HEK293 (cell line): ENCODE results near the gene CRIM1.

Experiments
- CTCF ChIA-PET: fragments of 350-600 bp; formaldehyde crosslinking; extraction: SDS; loops from one replicate; lab custom pipeline; 2021; ENCODE audit warnings: antibody characterized with exemption; lab: Yijun Ruan, JAX
- POLR2A ChIA-PET: fragments of 300-600 bp; formaldehyde crosslinking; extraction: SDS; loops from one replicate; lab custom pipeline; 2020; ENCODE audit warnings: antibody characterized with exemption, inconsistent platforms; lab: Yijun Ruan, JAX
- H3K27ac ChIP-seq: fragments of 200-500 bp; sonication (Bioruptor generic); 2 replicates; pipeline ENCODE4 v1.5.1; 2014; ENCODE audit warnings: low read depth, low read length, control low read depth, inconsistent platforms; ENCODE audit errors: extremely low read depth
- H3K36me3 ChIP-seq, 2 experiments: fragments of 200-500 bp in 1 of 2; sonication (Bioruptor generic) in 1 of 2; 1 replicate in 1 of 2; 2 replicates in 1 of 2; pipeline ENCODE4 v1.5.1; 2014 to 2017; ENCODE audit warnings: inconsistent platforms in 2 of 2, low read length in 2 of 2; ENCODE audit not compliant: control insufficient read depth in 2 of 2, insufficient read depth in 1 of 2
- H3K4me1 ChIP-seq: fragments of 200-500 bp; sonication (Bioruptor generic); 2 replicates; pipeline ENCODE4 v1.5.1; 2014; ENCODE audit warnings: mild to moderate bottlenecking, low read length, inconsistent platforms; ENCODE audit not compliant: control insufficient read depth, insufficient read depth
- H3K4me3 ChIP-seq: 2 replicates; pipeline ENCODE4 v1.5.1; 2011; ENCODE audit warnings: low read depth, mild to moderate bottlenecking, control low read depth, low read length, moderate library complexity
- H3K9me3 ChIP-seq: fragments of 200-500 bp; sonication (Bioruptor generic); 2 replicates; pipeline ENCODE4 v1.5.1; 2014; ENCODE audit warnings: low read depth, low read length, inconsistent platforms; ENCODE audit not compliant: control insufficient read depth, insufficient read depth
- GLIS1 ChIP-seq: fragments of 450-650 bp; formaldehyde crosslinking; IDR thresholded peaks from 2 replicates; pipeline ENCODE4 v1.5.1; 2016; ENCODE audit warnings: missing biosample characterization, missing genetic modification characterization
- OSR2 ChIP-seq: fragments of 450-650 bp; formaldehyde crosslinking; IDR thresholded peaks from 2 replicates; pipeline ENCODE4 v1.5.1; 2016; ENCODE audit warnings: missing biosample characterization, missing genetic modification characterization
- RBAK ChIP-seq: fragments of 450-650 bp; formaldehyde crosslinking; IDR thresholded peaks from 2 replicates; pipeline ENCODE4 v1.5.1; 2016; ENCODE audit warnings: missing biosample characterization, missing genetic modification characterization
- SP2 ChIP-seq: fragments of 450-650 bp; formaldehyde crosslinking; IDR thresholded peaks from 2 replicates; pipeline ENCODE4 v1.5.1; 2016; ENCODE audit warnings: missing biosample characterization, missing genetic modification characterization
- SP7 ChIP-seq: fragments of 450-650 bp; formaldehyde crosslinking; IDR thresholded peaks from 2 replicates; pipeline ENCODE4 v1.5.1; 2016; ENCODE audit warnings: missing biosample characterization, missing genetic modification characterization
- TRIM28 ChIP-seq: IDR thresholded peaks from 2 replicates; pipeline ENCODE4 v1.6.1; 2011; ENCODE audit warnings: low read length, control low read depth, borderline replicate concordance
- WT1 ChIP-seq: fragments of 450-650 bp; formaldehyde crosslinking; IDR thresholded peaks from 2 replicates; pipeline ENCODE4 v1.5.1; 2016; ENCODE audit warnings: missing biosample characterization, missing genetic modification characterization
- YY1 ChIP-seq: fragments of 450-650 bp; formaldehyde crosslinking; IDR thresholded peaks from 2 replicates; pipeline ENCODE4 v1.5.1; 2018; ENCODE audit warnings: missing biosample characterization, missing genetic modification characterization
- ZBTB48 ChIP-seq: fragments of 450-650 bp; formaldehyde crosslinking; IDR thresholded peaks from 2 replicates; pipeline ENCODE4 v1.5.1; 2016; ENCODE audit warnings: missing biosample characterization, missing genetic modification characterization
- ZNF133 ChIP-seq: fragments of 450-650 bp; formaldehyde crosslinking; IDR thresholded peaks from 2 replicates; pipeline ENCODE4 v1.5.1; 2016; ENCODE audit warnings: missing biosample characterization, missing genetic modification characterization
- ZNF211 ChIP-seq: fragments of 450-650 bp; formaldehyde crosslinking; IDR thresholded peaks from 2 replicates; pipeline ENCODE4 v1.5.1; 2016; ENCODE audit warnings: low read depth, missing biosample characterization, missing genetic modification characterization
- ZNF302 ChIP-seq: fragments of 450-650 bp; formaldehyde crosslinking; IDR thresholded peaks from 2 replicates; pipeline ENCODE4 v1.5.1; 2016; ENCODE audit warnings: missing biosample characterization, missing genetic modification characterization, low read depth
- ZNF311 ChIP-seq: fragments of 450-650 bp; formaldehyde crosslinking; IDR thresholded peaks from 2 replicates; pipeline ENCODE4 v1.5.1; 2017; ENCODE audit warnings: missing biosample characterization, missing genetic modification characterization, borderline replicate concordance
- ZNF341 ChIP-seq: fragments of 450-650 bp; formaldehyde crosslinking; IDR thresholded peaks from 2 replicates; pipeline ENCODE4; 2016; ENCODE audit warnings: low read depth, missing biosample characterization, missing genetic modification characterization
- ZNF394 ChIP-seq: fragments of 450-650 bp; formaldehyde crosslinking; IDR thresholded peaks from 2 replicates; pipeline ENCODE4 v1.5.1; 2016; ENCODE audit warnings: missing biosample characterization, missing genetic modification characterization, mild to moderate bottlenecking, moderate library complexity, borderline replicate concordance
- ZNF529 ChIP-seq: fragments of 450-650 bp; formaldehyde crosslinking; IDR thresholded peaks from 2 replicates; pipeline ENCODE4 v1.5.1; 2017; ENCODE audit warnings: missing genetic modification characterization, missing biosample characterization; ENCODE audit not compliant: insufficient replicate concordance
- ZNF544 ChIP-seq: fragments of 450-650 bp; formaldehyde crosslinking; IDR thresholded peaks from 2 replicates; pipeline ENCODE4 v1.5.0; 2017; ENCODE audit warnings: missing biosample characterization, missing genetic modification characterization
- ZNF585B ChIP-seq: fragments of 450-650 bp; formaldehyde crosslinking; IDR thresholded peaks from 2 replicates; pipeline ENCODE4 v1.5.1; 2016; ENCODE audit warnings: missing biosample characterization, missing genetic modification characterization
- ZNF610 ChIP-seq: fragments of 450-650 bp; formaldehyde crosslinking; IDR thresholded peaks from 2 replicates; pipeline ENCODE4 v1.5.1; 2016; ENCODE audit warnings: missing biosample characterization, missing genetic modification characterization, borderline replicate concordance
- ZNF707 ChIP-seq: fragments of 450-650 bp; formaldehyde crosslinking; IDR thresholded peaks from 2 replicates; pipeline ENCODE4 v1.5.1; 2016; ENCODE audit warnings: missing biosample characterization, missing genetic modification characterization
- ZNF747 ChIP-seq: fragments of 450-650 bp; formaldehyde crosslinking; IDR thresholded peaks from 2 replicates; pipeline ENCODE4 v1.5.1; 2016; ENCODE audit warnings: missing biosample characterization, missing genetic modification characterization
- ZXDB ChIP-seq: fragments of 450-650 bp; formaldehyde crosslinking; IDR thresholded peaks from 2 replicates; pipeline ENCODE4 v1.5.1; 2016; ENCODE audit warnings: missing biosample characterization, missing genetic modification characterization
- TF ChIP-seq, protein P1 (sequence below): fragments of 450-650 bp; formaldehyde crosslinking; IDR thresholded peaks from 2 replicates; pipeline ENCODE4 v1.5.1; 2016; ENCODE audit warnings: missing biosample characterization, missing genetic modification characterization
- TF ChIP-seq, protein P2 (sequence below): fragments of 450-650 bp; formaldehyde crosslinking; IDR thresholded peaks from 2 replicates; pipeline ENCODE4 v1.5.1; 2017; ENCODE audit warnings: missing biosample characterization, missing genetic modification characterization
- TF ChIP-seq, protein P3 (sequence below): fragments of 450-650 bp; formaldehyde crosslinking; IDR thresholded peaks from 2 replicates; pipeline ENCODE4 v1.5.1; 2016; ENCODE audit warnings: missing biosample characterization, missing genetic modification characterization
- TF ChIP-seq, protein P4 (sequence below): fragments of 450-650 bp; formaldehyde crosslinking; conservative IDR thresholded peaks from 2 replicates; pipeline ENCODE4 v1.5.1; 2016; ENCODE audit warnings: low read depth, missing biosample characterization, missing genetic modification characterization

CRIM1 gene

GRCh38 chr2:36597532-36598377 is 242.2 kb downstream of the CRIM1 start, which contains the start of gene FEZ2:
FEZ2 (minus strand) TSS chr2:36598168; CDS start chr2:36598142, 26 bp downstream.
- 0 out of 2 replicates have a peak, but pooled peaks cover 2% of the 10 kb centered on the region for H3K4me1 ChIP-seq
- ChIA-PET POLR2A (interaction anchor here (0.6 to 0.8 kb wide), 3 partner anchors 21 to 102 kb away, joined by 3 to 5 read pairs (median 3); no protein-coding TSS in a partner anchor), CTCF (interaction anchor here (0.7 to 1.2 kb wide), 2 partner anchors 67 to 83 kb away, joined by 3 read pairs; no protein-coding TSS in a partner anchor)
- H3K9me3 ChIP-seq, result no peaks in the 10 kb centered on the region
- peaks cover 0 to 11% of the 10 kb centered on the region in 2 experiments; a peak in 1 of 3 replicates for H3K36me3 ChIP-seq
- H3K4me3 ChIP-seq, result peak within 1 kb of the TSS; percentile 82
- peak within 1 kb of the TSS; percentile 47 for H3K27ac ChIP-seq
- TF ChIP-seq ZNF585B (tag by site-specific recombination), result no peak
- TF ChIP-seq ZNF211 (tag by site-specific recombination), result no peak
- no peak for TF ChIP-seq ZNF707 (tag by site-specific recombination)
- TF ChIP-seq, protein P1, sequence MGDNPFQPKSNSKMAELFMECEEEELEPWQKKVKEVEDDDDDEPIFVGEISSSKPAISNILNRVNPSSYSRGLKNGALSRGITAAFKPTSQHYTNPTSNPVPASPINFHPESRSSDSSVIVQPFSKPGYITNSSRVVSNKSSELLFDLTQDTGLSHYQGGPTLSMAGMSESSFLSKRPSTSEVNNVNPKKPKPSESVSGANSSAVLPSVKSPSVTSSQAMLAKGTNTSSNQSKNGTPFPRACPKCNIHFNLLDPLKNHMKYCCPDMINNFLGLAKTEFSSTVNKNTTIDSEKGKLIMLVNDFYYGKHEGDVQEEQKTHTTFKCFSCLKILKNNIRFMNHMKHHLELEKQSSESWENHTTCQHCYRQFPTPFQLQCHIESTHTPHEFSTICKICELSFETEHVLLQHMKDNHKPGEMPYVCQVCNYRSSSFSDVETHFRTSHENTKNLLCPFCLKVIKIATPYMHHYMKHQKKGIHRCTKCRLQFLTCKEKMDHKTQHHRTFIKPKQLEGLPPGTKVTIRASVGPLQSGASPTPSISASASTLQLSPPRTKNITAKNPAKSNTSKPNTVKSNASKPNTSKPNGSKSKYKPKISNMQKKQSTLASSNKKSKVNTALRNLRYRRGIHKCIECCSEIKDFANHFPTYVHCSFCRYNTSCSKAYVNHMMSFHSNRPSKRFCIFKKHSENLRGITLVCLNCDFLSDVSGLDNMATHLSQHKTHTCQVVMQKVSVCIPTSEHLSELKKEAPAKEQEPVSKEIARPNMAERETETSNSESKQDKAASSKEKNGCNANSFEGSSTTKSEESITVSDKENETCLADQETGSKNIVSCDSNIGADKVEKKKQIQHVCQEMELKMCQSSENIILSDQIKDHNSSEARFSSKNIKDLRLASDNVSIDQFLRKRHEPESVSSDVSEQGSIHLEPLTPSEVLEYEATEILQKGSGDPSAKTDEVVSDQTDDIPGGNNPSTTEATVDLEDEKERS (tag by site-specific recombination), result no peak
- no peak for TF ChIP-seq ZBTB48 (tag by site-specific recombination)
- TF ChIP-seq RBAK (tag by site-specific recombination), result no peak
- TF ChIP-seq, protein P2, sequence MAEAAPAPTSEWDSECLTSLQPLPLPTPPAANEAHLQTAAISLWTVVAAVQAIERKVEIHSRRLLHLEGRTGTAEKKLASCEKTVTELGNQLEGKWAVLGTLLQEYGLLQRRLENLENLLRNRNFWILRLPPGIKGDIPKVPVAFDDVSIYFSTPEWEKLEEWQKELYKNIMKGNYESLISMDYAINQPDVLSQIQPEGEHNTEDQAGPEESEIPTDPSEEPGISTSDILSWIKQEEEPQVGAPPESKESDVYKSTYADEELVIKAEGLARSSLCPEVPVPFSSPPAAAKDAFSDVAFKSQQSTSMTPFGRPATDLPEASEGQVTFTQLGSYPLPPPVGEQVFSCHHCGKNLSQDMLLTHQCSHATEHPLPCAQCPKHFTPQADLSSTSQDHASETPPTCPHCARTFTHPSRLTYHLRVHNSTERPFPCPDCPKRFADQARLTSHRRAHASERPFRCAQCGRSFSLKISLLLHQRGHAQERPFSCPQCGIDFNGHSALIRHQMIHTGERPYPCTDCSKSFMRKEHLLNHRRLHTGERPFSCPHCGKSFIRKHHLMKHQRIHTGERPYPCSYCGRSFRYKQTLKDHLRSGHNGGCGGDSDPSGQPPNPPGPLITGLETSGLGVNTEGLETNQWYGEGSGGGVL, result no peak
- TF ChIP-seq GLIS1 (tag by site-specific recombination), result peak; percentile 55
- TF ChIP-seq ZNF544 (tag by site-specific recombination), result no peak
- peak; percentile 49; the same call in 1 of the 2 replicates for TF ChIP-seq ZNF394 (tag by site-specific recombination)
- TF ChIP-seq ZXDB (tag by site-specific recombination), result peak; percentile 52; the same call in 1 of the 2 replicates
- TF ChIP-seq SP2, result peak; percentile 78
- TF ChIP-seq, protein P3, sequence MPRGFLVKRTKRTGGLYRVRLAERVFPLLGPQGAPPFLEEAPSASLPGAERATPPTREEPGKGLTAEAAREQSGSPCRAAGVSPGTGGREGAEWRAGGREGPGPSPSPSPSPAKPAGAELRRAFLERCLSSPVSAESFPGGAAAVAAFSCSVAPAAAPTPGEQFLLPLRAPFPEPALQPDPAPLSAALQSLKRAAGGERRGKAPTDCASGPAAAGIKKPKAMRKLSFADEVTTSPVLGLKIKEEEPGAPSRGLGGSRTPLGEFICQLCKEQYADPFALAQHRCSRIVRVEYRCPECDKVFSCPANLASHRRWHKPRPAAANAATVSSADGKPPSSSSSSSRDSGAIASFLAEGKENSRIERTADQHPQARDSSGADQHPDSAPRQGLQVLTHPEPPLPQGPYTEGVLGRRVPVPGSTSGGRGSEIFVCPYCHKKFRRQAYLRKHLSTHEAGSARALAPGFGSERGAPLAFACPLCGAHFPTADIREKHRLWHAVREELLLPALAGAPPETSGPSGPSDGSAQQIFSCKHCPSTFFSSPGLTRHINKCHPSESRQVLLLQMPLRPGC (tag by site-specific recombination), result no peak
- no peak; the same call in 1 of the 2 replicates for TF ChIP-seq WT1 (tag by site-specific recombination)
- no peak for TF ChIP-seq ZNF747
- no peak for TF ChIP-seq ZNF133 (tag by site-specific recombination)
- no peak for TF ChIP-seq ZNF529 (tag by site-specific recombination)
- no peak for TF ChIP-seq ZNF610
- TF ChIP-seq YY1, result no peak
- no peak for TF ChIP-seq OSR2 (tag by site-specific recombination)
- no peak for TF ChIP-seq ZNF311 (tag by site-specific recombination)
- peak; percentile 36; the same call in 1 of the 2 replicates for TF ChIP-seq ZNF341 (tag by site-specific recombination)
- TF ChIP-seq, protein P4, sequence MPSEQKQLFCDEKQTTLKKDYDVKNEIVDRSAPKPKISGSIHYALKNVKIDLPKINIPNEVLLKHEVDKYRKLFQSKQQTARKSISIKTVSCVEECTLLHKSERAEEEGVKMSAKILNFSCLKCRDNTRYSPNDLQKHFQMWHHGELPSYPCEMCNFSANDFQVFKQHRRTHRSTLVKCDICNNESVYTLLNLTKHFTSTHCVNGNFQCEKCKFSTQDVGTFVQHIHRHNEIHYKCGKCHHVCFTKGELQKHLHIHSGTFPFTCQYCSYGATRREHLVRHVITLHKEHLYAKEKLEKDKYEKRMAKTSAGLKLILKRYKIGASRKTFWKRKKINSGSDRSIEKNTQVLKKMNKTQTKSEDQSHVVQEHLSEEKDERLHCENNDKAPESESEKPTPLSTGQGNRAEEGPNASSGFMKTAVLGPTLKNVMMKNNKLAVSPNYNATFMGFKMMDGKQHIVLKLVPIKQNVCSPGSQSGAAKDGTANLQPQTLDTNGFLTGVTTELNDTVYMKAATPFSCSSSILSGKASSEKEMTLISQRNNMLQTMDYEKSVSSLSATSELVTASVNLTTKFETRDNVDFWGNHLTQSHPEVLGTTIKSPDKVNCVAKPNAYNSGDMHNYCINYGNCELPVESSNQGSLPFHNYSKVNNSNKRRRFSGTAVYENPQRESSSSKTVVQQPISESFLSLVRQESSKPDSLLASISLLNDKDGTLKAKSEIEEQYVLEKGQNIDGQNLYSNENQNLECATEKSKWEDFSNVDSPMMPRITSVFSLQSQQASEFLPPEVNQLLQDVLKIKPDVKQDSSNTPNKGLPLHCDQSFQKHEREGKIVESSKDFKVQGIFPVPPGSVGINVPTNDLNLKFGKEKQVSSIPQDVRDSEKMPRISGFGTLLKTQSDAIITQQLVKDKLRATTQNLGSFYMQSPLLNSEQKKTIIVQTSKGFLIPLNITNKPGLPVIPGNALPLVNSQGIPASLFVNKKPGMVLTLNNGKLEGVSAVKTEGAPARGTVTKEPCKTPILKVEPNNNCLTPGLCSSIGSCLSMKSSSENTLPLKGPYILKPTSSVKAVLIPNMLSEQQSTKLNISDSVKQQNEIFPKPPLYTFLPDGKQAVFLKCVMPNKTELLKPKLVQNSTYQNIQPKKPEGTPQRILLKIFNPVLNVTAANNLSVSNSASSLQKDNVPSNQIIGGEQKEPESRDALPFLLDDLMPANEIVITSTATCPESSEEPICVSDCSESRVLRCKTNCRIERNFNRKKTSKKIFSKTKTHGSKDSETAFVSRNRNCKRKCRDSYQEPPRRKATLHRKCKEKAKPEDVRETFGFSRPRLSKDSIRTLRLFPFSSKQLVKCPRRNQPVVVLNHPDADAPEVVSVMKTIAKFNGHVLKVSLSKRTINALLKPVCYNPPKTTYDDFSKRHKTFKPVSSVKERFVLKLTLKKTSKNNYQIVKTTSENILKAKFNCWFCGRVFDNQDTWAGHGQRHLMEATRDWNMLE (tag by site-specific recombination), result no peak
- TF ChIP-seq TRIM28, result no peak
- TF ChIP-seq ZNF302 (tag by site-specific recombination), result no peak
- TF ChIP-seq SP7 (tag by site-specific recombination), result peak; percentile 34; the same call in 1 of the 2 replicates
